Measurements from ENCODE around the gene LLGL1.

LLGL1 gene

GRCh38 chr17:18263885-18264682 lies 38.6 kb downstream of the LLGL1 start:
- Histone ChIP-seq H3K27ac (replicated peaks) (no peak overlapping the region), H3K27me3 (ENCODE audit: insufficient read depth, poor library complexity, severe bottlenecking) (no peaks in the 10 kb centered on the region), H3K4me3 (replicated peaks; ENCODE audit: insufficient read depth, low read length) (no peak overlapping the region)
- TF ChIP-seq GABPA (IDR thresholded peaks at IDR 0.05; ENCODE audit: low read depth) (no peak), POLR2AphosphoS5 (IDR thresholded peaks at IDR 0.05; ENCODE audit: low read depth) (no peak), CTCF (IDR thresholded peaks at IDR 0.05; ENCODE audit: insufficient read depth, low read length) (no peak), REST (IDR thresholded peaks at IDR 0.05; ENCODE audit: insufficient replicate concordance, low read depth) (no peak), SPI1 (IDR thresholded peaks at IDR 0.05; ENCODE audit: borderline replicate concordance, low read depth) (no peak)
- no peak for DNase-seq (ENCODE audit: low read depth in 1 of 2, low spot score in 1 of 2)

GRCh38 chr17:18267366-18267765 lies 41.9 kb downstream of the LLGL1 start:
- TF ChIP-seq GABPA (IDR thresholded peaks at IDR 0.05; ENCODE audit: low read depth) (no peak), CTCF (IDR thresholded peaks at IDR 0.05; ENCODE audit: insufficient read depth, low read length) (no peak), REST (IDR thresholded peaks at IDR 0.05; ENCODE audit: insufficient replicate concordance, low read depth) (no peak), POLR2AphosphoS5 (IDR thresholded peaks at IDR 0.05; ENCODE audit: low read depth) (no peak), SPI1 (IDR thresholded peaks at IDR 0.05; ENCODE audit: borderline replicate concordance, low read depth) (no peak)
- DNase-seq (ENCODE audit: low read depth in 1 of 2, low spot score in 1 of 2): no peak
- Histone ChIP-seq H3K27me3 (ENCODE audit: insufficient read depth, poor library complexity, severe bottlenecking) (no peaks in the 10 kb centered on the region), H3K27ac (replicated peaks) (no peak overlapping the region), H3K4me3 (replicated peaks; ENCODE audit: insufficient read depth, low read length) (no peak overlapping the region)

- no peak overlapping the region for H3K4me3 ChIP-seq (replicated peaks; ENCODE audit: insufficient read depth, low read length)
- H3K27me3 ChIP-seq (ENCODE audit: insufficient read depth, poor library complexity, severe bottlenecking): no peaks in the 10 kb centered on the region
- no peak for DNase-seq (ENCODE audit: low read depth in 1 of 2, low spot score in 1 of 2)
- H3K27ac ChIP-seq (replicated peaks): no peak overlapping the region
- TF ChIP-seq SPI1 (IDR thresholded peaks at IDR 0.05; ENCODE audit: borderline replicate concordance, low read depth): no peak
- TF ChIP-seq POLR2AphosphoS5 (IDR thresholded peaks at IDR 0.05; ENCODE audit: low read depth): no peak
- no peak for TF ChIP-seq REST (IDR thresholded peaks at IDR 0.05; ENCODE audit: insufficient replicate concordance, low read depth)
- TF ChIP-seq CTCF (IDR thresholded peaks at IDR 0.05; ENCODE audit: insufficient read depth, low read length): no peak
These were observed 42.7 kb downstream of the LLGL1 start for GRCh38 chr17:18267927-18268711.

Measured in HL-60 (cell line).